ENCODE data around the gene EBP.
"Not testable (repeated sequence)": the region's sequence is repeated elsewhere in the genome, so short reads cannot be mapped to it uniquely, and the experiment has no call there.

The EBP gene

GRCh38 chrX:48519481-48519880 lies 2.1 kb upstream of the EBP start:
- H3K4me1 ChIP-seq; H3K27me3 ChIP-seq (ENCODE audit: low read depth); in situ Hi-C loops (cut with MboI; ENCODE audit: low sequenced_read_pairs); H3K4me3 ChIP-seq; DNase-seq (ENCODE audit: low spot score in 2 of 2); H3K9me3 ChIP-seq: not testable (repeated sequence)
- peaks cover 17% of the 10 kb centered on the region for H3K36me3 ChIP-seq (replicated peaks)

GRCh38 chrX:48520455-48520854 lies 1.2 kb upstream of the EBP start:
- no peak for DNase-seq (ENCODE audit: low spot score in 2 of 2)
- peaks cover 27% of the 10 kb centered on the region for H3K36me3 ChIP-seq (replicated peaks)
- no peaks in the 10 kb centered on the region for H3K9me3 ChIP-seq
- no peaks in the 10 kb centered on the region for H3K27me3 ChIP-seq (ENCODE audit: low read depth)
- H3K4me1 ChIP-seq: peaks cover 13% of the 10 kb centered on the region
- no peak overlapping the region for H3K4me3 ChIP-seq
- in situ Hi-C loops (cut with MboI; ENCODE audit: low sequenced_read_pairs): no loop called here

- DNase-seq (ENCODE audit: low spot score in 2 of 2): peak in 1 of 2 experiments; percentile 39
- Histone ChIP-seq H3K9me3 (no peaks in the 10 kb centered on the region), H3K4me1 (peaks cover 13% of the 10 kb centered on the region), H3K4me3 (peak overlapping the region; percentile 65), H3K27me3 (ENCODE audit: low read depth) (no peaks in the 10 kb centered on the region), H3K36me3 (replicated peaks) (peaks cover 32% of the 10 kb centered on the region)
- in situ Hi-C loops (cut with MboI; ENCODE audit: low sequenced_read_pairs): no loop called here
Observed at GRCh38 chrX:48520976-48521352, 644 bp upstream of the EBP start.

GRCh38 chrX:48522291-48522690 lies 683 bp downstream of the EBP start:
- DNase-seq (ENCODE audit: low spot score in 2 of 2): peak in 1 of 2 experiments; percentile 25
- in situ Hi-C loops (cut with MboI; ENCODE audit: low sequenced_read_pairs): no loop called here
- peaks cover 13% of the 10 kb centered on the region for H3K4me1 ChIP-seq

GRCh38 chrX:48523682-48524081 lies 2.1 kb downstream of the EBP start:
- Histone ChIP-seq H3K36me3 (replicated peaks) (peaks cover 59% of the 10 kb centered on the region), H3K4me1 (peaks cover 13% of the 10 kb centered on the region), H3K4me3 (no peak overlapping the region), H3K27me3 (ENCODE audit: low read depth) (no peaks in the 10 kb centered on the region), H3K9me3 (no peaks in the 10 kb centered on the region)
- in situ Hi-C loops (cut with MboI; ENCODE audit: low sequenced_read_pairs): no loop called here
- no peak for DNase-seq (ENCODE audit: low spot score in 2 of 2)

More at GRCh38 chrX:48522291-48522690, 683 bp downstream of the EBP start:
- Histone ChIP-seq H3K4me3 (peak overlapping the region; percentile 65), H3K27me3 (ENCODE audit: low read depth) (no peaks in the 10 kb centered on the region), H3K9me3 (no peaks in the 10 kb centered on the region), H3K36me3 (replicated peaks) (peaks cover 45% of the 10 kb centered on the region)

GRCh38 chrX:48525853-48526252 lies 4.2 kb downstream of the EBP start:
- H3K9me3 ChIP-seq; DNase-seq (ENCODE audit: low spot score in 2 of 2); H3K27me3 ChIP-seq (ENCODE audit: low read depth); H3K4me3 ChIP-seq; in situ Hi-C loops (cut with MboI; ENCODE audit: low sequenced_read_pairs): not testable (repeated sequence)
- Histone ChIP-seq H3K36me3 (replicated peaks) (peaks cover 67% of the 10 kb centered on the region), H3K4me1 (peaks cover 12% of the 10 kb centered on the region)

GRCh38 chrX:48530736-48531135 lies 9.1 kb downstream of the EBP start:
- Histone ChIP-seq H3K4me1 (no peaks in the 10 kb centered on the region), H3K4me3 (no peak overlapping the region), H3K27me3 (ENCODE audit: low read depth) (no peaks in the 10 kb centered on the region), H3K9me3 (no peaks in the 10 kb centered on the region), H3K36me3 (replicated peaks) (peaks cover 37% of the 10 kb centered on the region)
- in situ Hi-C loops (cut with MboI; ENCODE audit: low sequenced_read_pairs): no loop called here
- no peak for DNase-seq (ENCODE audit: low spot score in 2 of 2)

GRCh38 chrX:48531358-48531959 lies 9.9 kb downstream of the EBP start:
- DNase-seq (ENCODE audit: low spot score in 2 of 2): no peak
- Histone ChIP-seq H3K4me1 (no peaks in the 10 kb centered on the region), H3K36me3 (replicated peaks) (peaks cover 30% of the 10 kb centered on the region), H3K9me3 (no peaks in the 10 kb centered on the region), H3K27me3 (ENCODE audit: low read depth) (no peaks in the 10 kb centered on the region), H3K4me3 (no peak overlapping the region)
- in situ Hi-C loops (cut with MboI; ENCODE audit: low sequenced_read_pairs): no loop called here

GRCh38 chrX:48532161-48532560 lies 10.6 kb downstream of the EBP start:
- Histone ChIP-seq H3K9me3 (no peaks in the 10 kb centered on the region), H3K4me3 (no peak overlapping the region), H3K27me3 (ENCODE audit: low read depth) (no peaks in the 10 kb centered on the region), H3K4me1 (no peaks in the 10 kb centered on the region), H3K36me3 (replicated peaks) (peaks cover 23% of the 10 kb centered on the region)
- in situ Hi-C loops (cut with MboI; ENCODE audit: low sequenced_read_pairs): no loop called here
- no peak for DNase-seq (ENCODE audit: low spot score in 2 of 2)

- no peak for DNase-seq (ENCODE audit: low spot score in 2 of 2)
- in situ Hi-C loops (cut with MboI; ENCODE audit: low sequenced_read_pairs): no loop called here
Observed at GRCh38 chrX:48533165-48533564, 11.6 kb downstream of the EBP start.

GRCh38 chrX:48538641-48539344 lies 17.2 kb downstream of the EBP start:
- in situ Hi-C loops (cut with MboI; ENCODE audit: low sequenced_read_pairs): no loop called here
- DNase-seq (ENCODE audit: low spot score in 2 of 2): no peak
- Histone ChIP-seq H3K4me3 (peak overlapping the region; percentile 79), H3K9me3 (no peaks in the 10 kb centered on the region), H3K4me1 (peaks cover 7% of the 10 kb centered on the region), H3K36me3 (replicated peaks) (peaks cover 4% of the 10 kb centered on the region), H3K27me3 (ENCODE audit: low read depth) (no peaks in the 10 kb centered on the region)

More at GRCh38 chrX:48533165-48533564, 11.6 kb downstream of the EBP start:
- Histone ChIP-seq H3K9me3 (no peaks in the 10 kb centered on the region), H3K4me1 (no peaks in the 10 kb centered on the region), H3K36me3 (replicated peaks) (peaks cover 13% of the 10 kb centered on the region), H3K4me3 (no peak overlapping the region), H3K27me3 (ENCODE audit: low read depth) (no peaks in the 10 kb centered on the region)

- in situ Hi-C loops (cut with MboI; ENCODE audit: low sequenced_read_pairs): no loop called here
- Histone ChIP-seq H3K36me3 (replicated peaks) (peaks cover 5% of the 10 kb centered on the region), H3K4me3 (peak within 1 kb of the TSS; percentile 79), H3K27me3 (ENCODE audit: low read depth) (no peaks in the 10 kb centered on the region), H3K4me1 (peaks cover 7% of the 10 kb centered on the region), H3K9me3 (no peaks in the 10 kb centered on the region)
- DNase-seq (ENCODE audit: low spot score in 2 of 2): peak; percentile 99 to 100
Observed at GRCh38 chrX:48539345-48540027, 17.9 kb downstream of the EBP start, which contains the start of gene TBC1D25. Gene TBC1D25, plus strand, starts transcription at chrX:48539714. Its CDS starts 84 bp downstream, at chrX:48539798.

- Histone ChIP-seq H3K36me3 (replicated peaks) (peaks cover 11% of the 10 kb centered on the region), H3K4me3 (peak overlapping the region; percentile 79), H3K4me1 (peaks cover 7% of the 10 kb centered on the region), H3K27me3 (ENCODE audit: low read depth) (no peaks in the 10 kb centered on the region), H3K9me3 (no peaks in the 10 kb centered on the region)
- in situ Hi-C loops (cut with MboI; ENCODE audit: low sequenced_read_pairs): no loop called here
- no peak for DNase-seq (ENCODE audit: low spot score in 2 of 2)
Observed at GRCh38 chrX:48540028-48540375, 18.4 kb downstream of the EBP start.

GRCh38 chrX:48540480-48540879 lies 18.9 kb downstream of the EBP start:
- in situ Hi-C loops (cut with MboI; ENCODE audit: low sequenced_read_pairs): no loop called here
- Histone ChIP-seq H3K4me3 (peak overlapping the region; percentile 79), H3K9me3 (no peaks in the 10 kb centered on the region), H3K36me3 (replicated peaks) (peaks cover 15% of the 10 kb centered on the region), H3K27me3 (ENCODE audit: low read depth) (no peaks in the 10 kb centered on the region), H3K4me1 (peaks cover 7% of the 10 kb centered on the region)
- DNase-seq (ENCODE audit: low spot score in 2 of 2): no peak

All from HAP-1 (cell line).